BLaER1 (cell line): ENCODE measurements around the gene APC.
A peak's percentile ranks its signal among the peaks of the same experiment; 100 is the strongest.

Experiments used
- H3K27ac ChIP-seq: shearing (Covaris generic); formaldehyde crosslinking; 2 replicates; pipeline ENCODE4 v1.8.1; 2022
- H3K27me3 ChIP-seq: shearing (Covaris generic); formaldehyde crosslinking; 2 replicates; pipeline ENCODE4 v1.8.1; 2022
- H3K36me3 ChIP-seq: shearing (Covaris generic); formaldehyde crosslinking; 2 replicates; pipeline ENCODE4 v1.8.1; 2022
- H3K4me1 ChIP-seq: shearing (Covaris generic); formaldehyde crosslinking; 2 replicates; pipeline ENCODE4 v1.8.1; 2022
- H3K4me2 ChIP-seq: shearing (Covaris generic); formaldehyde crosslinking; 2 replicates; pipeline ENCODE4 v1.8.1; 2022
- H3K4me3 ChIP-seq: shearing (Covaris generic); formaldehyde crosslinking; 2 replicates; pipeline ENCODE4 v1.8.1; 2022
- H3K9ac ChIP-seq: shearing (Covaris generic); formaldehyde crosslinking; 2 replicates; pipeline ENCODE4 v1.8.1; 2022
- H3K9me3 ChIP-seq: shearing (Covaris generic); formaldehyde crosslinking; 2 replicates; pipeline ENCODE4 v1.8.1; 2022
- H4K20me1 ChIP-seq: shearing (Covaris generic); formaldehyde crosslinking; 2 replicates; pipeline ENCODE4 v1.8.1; 2022
- Cebpa-rat ChIP-seq: shearing (Covaris generic); IDR thresholded peaks from 2 replicates; pipeline ENCODE4 v1.8.1; 2022

Gene APC

GRCh38 chr5:112763165-112763564, 25.5 kb downstream of the APC start:
- no peak overlapping the region for H3K4me2 ChIP-seq
- H3K4me1 ChIP-seq: no peaks in the 10 kb centered on the region
- no peak overlapping the region for H3K27ac ChIP-seq
- no peak overlapping the region for H3K4me3 ChIP-seq
- H3K27me3 ChIP-seq: no peaks in the 10 kb centered on the region
- peaks cover 11% of the 10 kb centered on the region; the same call in 1 of the 2 replicates for H4K20me1 ChIP-seq
- no peak for TF ChIP-seq Cebpa-rat
- H3K9me3 ChIP-seq: no peaks in the 10 kb centered on the region
- peaks cover 68% of the 10 kb centered on the region for H3K36me3 ChIP-seq
- H3K9ac ChIP-seq: no peak overlapping the region

GRCh38 chr5:112772124-112772523, 34.4 kb downstream of the APC start:
- Histone ChIP-seq H3K27me3 (no peaks in the 10 kb centered on the region), H3K4me1 (no peaks in the 10 kb centered on the region), H3K9ac (no peak overlapping the region), H4K20me1 (no peaks in the 10 kb centered on the region), H3K27ac (no peak overlapping the region), H3K36me3 (peaks cover 80% of the 10 kb centered on the region), H3K9me3 (no peaks in the 10 kb centered on the region), H3K4me2 (no peak overlapping the region), H3K4me3 (no peak overlapping the region)
- TF ChIP-seq Cebpa-rat: no peak

- Histone ChIP-seq H3K27ac (no peak overlapping the region), H3K4me1 (no peaks in the 10 kb centered on the region), H4K20me1 (no peaks in the 10 kb centered on the region), H3K4me2 (no peak overlapping the region), H3K36me3 (peaks cover 79% of the 10 kb centered on the region), H3K27me3 (no peaks in the 10 kb centered on the region), H3K9me3 (no peaks in the 10 kb centered on the region), H3K9ac (no peak overlapping the region), H3K4me3 (no peak overlapping the region)
- TF ChIP-seq Cebpa-rat: no peak
These were observed 38.7 kb downstream of the APC start for GRCh38 chr5:112776301-112776856.

- H4K20me1 ChIP-seq: no peaks in the 10 kb centered on the region
- H3K36me3 ChIP-seq: peaks cover 78% of the 10 kb centered on the region
- H3K4me3 ChIP-seq: no peak overlapping the region
- no peaks in the 10 kb centered on the region for H3K4me1 ChIP-seq
- H3K9ac ChIP-seq: no peak overlapping the region
- H3K9me3 ChIP-seq: no peaks in the 10 kb centered on the region
- H3K27me3 ChIP-seq: no peaks in the 10 kb centered on the region
- no peak overlapping the region for H3K27ac ChIP-seq
- H3K4me2 ChIP-seq: no peak overlapping the region
- TF ChIP-seq Cebpa-rat: peak; percentile 49; the same call in 1 of the 2 replicates
These were observed 41.8 kb downstream of the APC start for GRCh38 chr5:112779531-112779930.

- Histone ChIP-seq H3K27ac (no peak overlapping the region), H3K9ac (no peak overlapping the region), H3K4me1 (no peaks in the 10 kb centered on the region), H3K27me3 (no peaks in the 10 kb centered on the region), H3K4me3 (no peak overlapping the region), H3K36me3 (peaks cover 59% of the 10 kb centered on the region), H3K4me2 (no peak overlapping the region), H4K20me1 (no peaks in the 10 kb centered on the region), H3K9me3 (no peaks in the 10 kb centered on the region)
- TF ChIP-seq Cebpa-rat: no peak
These were observed 47.0 kb downstream of the APC start for GRCh38 chr5:112784726-112785125.

GRCh38 chr5:112787261-112787660, 49.6 kb downstream of the APC start:
- no peak for TF ChIP-seq Cebpa-rat
- H3K27me3 ChIP-seq: no peaks in the 10 kb centered on the region
- no peak overlapping the region for H3K4me3 ChIP-seq
- H4K20me1 ChIP-seq: no peaks in the 10 kb centered on the region
- no peak overlapping the region for H3K4me2 ChIP-seq
- H3K9ac ChIP-seq: no peak overlapping the region
- H3K4me1 ChIP-seq: no peaks in the 10 kb centered on the region
- peaks cover 56% of the 10 kb centered on the region for H3K36me3 ChIP-seq
- no peaks in the 10 kb centered on the region for H3K9me3 ChIP-seq
- no peak overlapping the region for H3K27ac ChIP-seq

- H3K9ac ChIP-seq: no peak overlapping the region
- H3K36me3 ChIP-seq: peaks cover 59% of the 10 kb centered on the region
- no peak overlapping the region for H3K4me3 ChIP-seq
- no peak overlapping the region for H3K27ac ChIP-seq
- no peaks in the 10 kb centered on the region for H3K4me1 ChIP-seq
- H3K4me2 ChIP-seq: no peak overlapping the region
- H4K20me1 ChIP-seq: no peaks in the 10 kb centered on the region
- no peaks in the 10 kb centered on the region for H3K9me3 ChIP-seq
- TF ChIP-seq Cebpa-rat: no peak
- H3K27me3 ChIP-seq: no peaks in the 10 kb centered on the region
These were observed 50.2 kb downstream of the APC start for GRCh38 chr5:112787896-112788295.

DNA sequence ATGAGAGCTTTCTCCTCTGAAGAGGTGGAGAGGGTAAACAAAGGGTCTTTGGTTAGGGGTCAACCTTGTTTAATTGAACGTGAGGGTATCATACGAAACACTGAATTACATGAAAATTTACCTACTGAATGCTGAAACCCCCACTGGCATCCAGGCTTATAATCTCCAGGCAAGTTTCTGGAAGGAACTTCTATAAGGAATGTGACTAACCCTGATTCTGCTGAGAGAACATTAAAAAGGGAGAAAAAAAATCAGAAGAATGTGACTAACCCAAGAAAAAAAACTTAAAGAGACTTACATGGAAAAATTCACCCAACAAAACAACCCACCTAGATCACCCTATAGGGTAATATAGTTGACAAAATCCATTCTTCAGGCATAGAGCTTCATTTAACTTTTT, 55.5 kb downstream of the APC start:
- Histone ChIP-seq H3K4me1 (peaks cover 21% of the 10 kb centered on the region), H3K9ac (no peak overlapping the region), H3K9me3 (no peaks in the 10 kb centered on the region), H3K27me3 (no peaks in the 10 kb centered on the region), H3K36me3 (peaks cover 65% of the 10 kb centered on the region), H4K20me1 (no peaks in the 10 kb centered on the region), H3K4me2 (no peak overlapping the region), H3K27ac (no peak overlapping the region), H3K4me3 (no peak overlapping the region)
- no peak for TF ChIP-seq Cebpa-rat

DNA sequence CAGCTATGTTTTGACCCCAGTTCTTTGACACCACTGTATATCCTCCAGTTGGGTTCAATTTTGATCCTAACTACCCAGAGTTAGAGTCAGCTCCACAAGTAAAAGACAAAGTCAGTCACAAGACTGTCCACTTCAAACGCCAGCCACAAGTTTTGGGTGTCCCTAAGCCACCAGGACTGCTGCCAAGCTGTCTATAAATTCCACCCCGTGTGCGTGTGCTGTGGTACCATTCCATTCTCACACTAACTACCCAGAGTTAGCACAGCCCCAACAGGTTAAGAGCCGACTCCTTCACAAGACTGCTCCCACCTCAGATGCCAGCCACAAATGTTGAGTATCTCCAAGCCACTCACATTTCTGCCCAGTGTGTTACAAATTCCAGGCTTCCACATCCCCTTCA, 56.7 kb downstream of the APC start:
- Histone ChIP-seq H4K20me1 (no peaks in the 10 kb centered on the region), H3K9ac (no peak overlapping the region), H3K27me3 (no peaks in the 10 kb centered on the region), H3K4me3 (no peak overlapping the region), H3K9me3 (no peaks in the 10 kb centered on the region), H3K27ac (no peak overlapping the region), H3K4me1 (peaks cover 21% of the 10 kb centered on the region), H3K36me3 (peaks cover 77% of the 10 kb centered on the region), H3K4me2 (no peak overlapping the region)
- TF ChIP-seq Cebpa-rat: no peak

DNA sequence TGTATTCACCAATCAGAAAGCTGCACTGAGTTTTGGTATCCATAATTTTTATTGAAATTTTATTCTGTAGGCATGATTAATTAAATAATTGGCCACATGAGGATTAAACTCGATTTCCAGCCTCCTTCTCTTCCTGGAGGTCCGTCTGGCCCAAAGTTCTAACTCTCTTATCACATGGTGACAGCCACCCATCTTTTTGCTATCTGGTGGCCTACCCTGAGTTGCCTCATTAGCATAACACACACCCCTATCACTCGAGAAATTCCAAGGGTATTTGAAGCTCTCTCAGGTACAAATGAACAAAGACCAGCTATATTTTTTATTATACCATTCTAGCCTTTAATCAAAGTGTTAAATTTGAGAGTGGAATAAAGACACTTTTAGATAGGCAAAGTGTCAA, 57.7 kb downstream of the APC start:
- no peaks in the 10 kb centered on the region for H4K20me1 ChIP-seq
- H3K4me2 ChIP-seq: peak overlapping the region; percentile 46
- peaks cover 21% of the 10 kb centered on the region for H3K4me1 ChIP-seq
- no peak overlapping the region for H3K9ac ChIP-seq
- H3K4me3 ChIP-seq: no peak overlapping the region
- H3K27me3 ChIP-seq: no peaks in the 10 kb centered on the region
- H3K27ac ChIP-seq: no peak overlapping the region
- no peak for TF ChIP-seq Cebpa-rat
- H3K36me3 ChIP-seq: peaks cover 74% of the 10 kb centered on the region
- no peaks in the 10 kb centered on the region for H3K9me3 ChIP-seq

GRCh38 chr5:112795944-112796678, 58.4 kb downstream of the APC start:
- Histone ChIP-seq H3K36me3 (peaks cover 74% of the 10 kb centered on the region), H3K27ac (no peak overlapping the region), H3K4me3 (no peak overlapping the region), H4K20me1 (no peaks in the 10 kb centered on the region), H3K4me2 (peak overlapping the region; percentile 46), H3K9ac (no peak overlapping the region), H3K4me1 (peaks cover 21% of the 10 kb centered on the region), H3K9me3 (no peaks in the 10 kb centered on the region), H3K27me3 (no peaks in the 10 kb centered on the region)
- TF ChIP-seq Cebpa-rat: no peak
